Spinal cord (tissue), 10 donors: ENCODE results near the gene ATXN7L2. TPM values are rescaled to one million over a fixed set of nuclear protein-coding genes. Genes with fewer than 3 reads are reported as not detected.

ENCODE experiments used
- DNase-seq, 6 donors: peaks; one replicate each; pipeline versions ENCODE4 v3.0.0 to v3.0.0-alpha.2; 2013 to 2015; ENCODE audit warnings: low spot score in 6 of 6, low read depth in 4 of 6
- H3K27ac ChIP-seq: one replicate; pipeline ENCODE4 v1.5.1; 2013; ENCODE audit warnings: low read depth, low read length, control low read depth
- H3K27me3 ChIP-seq: one replicate; pipeline ENCODE4 v1.6.1; 2013; ENCODE audit warnings: low read length; ENCODE audit not compliant: control insufficient read depth, insufficient read depth
- H3K36me3 ChIP-seq: one replicate; pipeline ENCODE4 v1.6.1; 2013; ENCODE audit warnings: low read length; ENCODE audit not compliant: control insufficient read depth, insufficient read depth
- H3K4me1 ChIP-seq: one replicate; pipeline ENCODE4 v1.6.1; 2013; ENCODE audit warnings: low read length; ENCODE audit not compliant: control insufficient read depth, insufficient read depth
- H3K4me3 ChIP-seq: one replicate; pipeline ENCODE4 v1.5.1; 2013; ENCODE audit warnings: low read depth, low read length, control low read depth
- H3K9me3 ChIP-seq: one replicate; pipeline ENCODE4 v1.6.1; 2013; ENCODE audit warnings: low read length; ENCODE audit not compliant: control insufficient read depth, insufficient read depth
- WGBS: methylation state at CpG from one replicate; pipeline ENCODE4 v1.1.5; 2013; ENCODE audit warnings: missing lambda C conversion rate; ENCODE audit not compliant: insufficient coverage; 5-methylcytosine and 5-hydroxymethylcytosine counted together
- polyA plus RNA-seq, 2 donors: library from polyadenylated mRNA; unstranded; fragments of 120-200 nt; gene quantifications; one replicate each; pipeline ENCODE4 v1.2.1, GENCODE V29; 2013; ENCODE audit not compliant: insufficient read length in 2 of 2
- total RNA-seq, 2 donors: library from RNA; depleted of rRNA in 1 of 2; stranded (reverse); fragments of 120-200 nt in 1 of 2; fragments of >200 nt in 1 of 2; gene quantifications; one replicate each; pipeline versions ENCODE4 v1.2.3 to v1.2.4, GENCODE V29; 2013 to 2014
- donor health status: healthy.

ATXN7L2 gene
- total and polyA plus RNA-seq, 4 donors: 1.6 to 17.1 (median 11.5) TPM

DNA sequence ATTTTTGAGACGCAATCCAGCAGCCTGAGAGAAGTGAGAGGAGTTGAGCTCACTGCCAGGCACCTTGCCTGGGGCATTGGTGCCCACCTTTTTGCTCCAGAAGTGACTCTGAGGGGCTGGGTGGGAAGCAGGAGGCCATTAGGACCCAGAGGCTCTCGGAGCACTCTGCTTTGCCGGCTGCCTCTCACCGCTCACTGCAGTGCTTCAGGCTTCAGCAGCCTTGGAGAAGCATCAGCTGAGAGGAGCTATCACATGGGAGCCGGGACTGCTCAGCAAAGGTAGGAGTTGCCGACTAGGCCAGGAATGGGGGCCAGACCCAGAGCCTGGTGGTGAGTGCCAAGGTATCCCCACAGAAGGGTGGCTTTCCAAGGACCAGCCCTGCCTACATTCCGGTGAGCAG, 56.0 kb downstream of the ATXN7L2 start, which contains the start of gene GPR61:
Gene GPR61 (plus strand): TSS at position 197 of the 400 bp plus-strand sequence. CDS start 3,151 bp downstream, outside the sequence.
- Histone ChIP-seq H3K4me1 (peaks cover 40% of the 10 kb centered on the region), H3K27ac (no peak within 1 kb of the TSS), H3K36me3 (peaks cover 17% of the 10 kb centered on the region), H3K4me3 (peak within 1 kb of the TSS; percentile 13), H3K9me3 (no peaks in the 10 kb centered on the region), H3K27me3 (no peaks in the 10 kb centered on the region)
- peak in 2 of 6 donors; percentile 48 to 90 for DNase-seq
- WGBS: 32% methylated on average over 7 of the region's 7 CpGs

DNA sequence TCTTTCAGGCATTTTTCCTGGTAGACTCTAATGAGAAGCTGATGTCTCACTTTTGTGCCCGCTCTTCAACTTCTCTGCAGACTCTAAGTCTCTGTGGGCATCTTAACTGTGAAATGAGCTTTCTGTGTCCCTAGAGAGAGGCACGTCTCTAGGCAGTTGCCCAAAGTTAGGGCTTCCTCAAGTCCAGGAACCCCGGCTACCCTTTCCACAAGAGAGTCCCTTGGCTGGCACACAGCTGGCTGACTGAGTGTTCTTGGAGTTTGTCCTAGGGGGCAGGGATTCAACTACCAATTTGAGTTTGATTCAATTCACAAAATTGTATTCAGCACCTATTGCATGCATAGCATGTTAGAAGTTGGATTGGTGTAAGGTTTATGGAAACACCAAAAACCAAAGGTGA, 57.4 kb downstream of the ATXN7L2 start:
- Histone ChIP-seq H3K36me3 (peaks cover 19% of the 10 kb centered on the region), H3K27ac (no peak overlapping the region), H3K4me1 (peaks cover 32% of the 10 kb centered on the region), H3K9me3 (no peaks in the 10 kb centered on the region), H3K4me3 (no peak overlapping the region), H3K27me3 (no peaks in the 10 kb centered on the region)
- WGBS: 64% methylated on average over 3 of the region's 3 CpGs
- DNase-seq: peak in 1 of 6 donors; percentile 37

Other genes with a start within 250 kb of the ATXN7L2 start
- gene CELSR2, start 234.4 kb upstream of the ATXN7L2 start, total RNA-seq: 10 to 100 TPM; 13.4 to 32.6 TPM
- 10 to 100 TPM; 74.2 to 77.3 TPM for gene CELSR2, start 234.4 kb upstream of the ATXN7L2 start, polyA plus RNA-seq
- gene PSRC1, start 200.8 kb upstream of the ATXN7L2 start, total RNA-seq: 10 to 100 TPM in 1 of 2 donors, 1 to 10 TPM in 1; 9.0 to 27.4 TPM
- gene PSRC1, start 200.8 kb upstream of the ATXN7L2 start, polyA plus RNA-seq: 10 to 100 TPM; 36.9 to 37.1 TPM
- gene MYBPHL, start 176.9 kb upstream of the ATXN7L2 start, total RNA-seq: under 1 TPM in 1 of 2 donors, not detected in 1; 0.11 TPM
- gene MYBPHL, start 176.9 kb upstream of the ATXN7L2 start, polyA plus RNA-seq: under 1 TPM; 0.22 to 0.68 TPM
- 10 to 100 TPM; 30.1 to 78.6 TPM for gene SORT1, start 86.0 kb upstream of the ATXN7L2 start, total RNA-seq
- 10 to 100 TPM; 59.1 to 65.3 TPM for gene SORT1, start 86.0 kb upstream of the ATXN7L2 start, polyA plus RNA-seq
- gene PSMA5, start 57.5 kb upstream of the ATXN7L2 start, total RNA-seq: 10 to 100 TPM; 33.3 to 67.6 TPM
- gene PSMA5, start 57.5 kb upstream of the ATXN7L2 start, polyA plus RNA-seq: 10 to 100 TPM; 69.9 to 86.0 TPM
- under 1 TPM; 0.10 to 0.72 TPM for gene SYPL2, start 17.4 kb upstream of the ATXN7L2 start, total RNA-seq
- 1 to 10 TPM in 1 of 2 donors, under 1 TPM in 1; 0.79 to 1.1 TPM for gene SYPL2, start 17.4 kb upstream of the ATXN7L2 start, polyA plus RNA-seq
- 1 to 10 TPM; 4.7 to 6.1 TPM for gene CYB561D1, start 10.2 kb downstream of the ATXN7L2 start, total RNA-seq
- 1 to 10 TPM; 7.4 to 8.5 TPM for gene CYB561D1, start 10.2 kb downstream of the ATXN7L2 start, polyA plus RNA-seq
- gene AMIGO1, start 25.8 kb downstream of the ATXN7L2 start, total RNA-seq: 10 to 100 TPM; 12.6 to 18.9 TPM
- gene AMIGO1, start 25.8 kb downstream of the ATXN7L2 start, polyA plus RNA-seq: 10 to 100 TPM; 17.7 to 18.0 TPM
- 10 to 100 TPM in 1 of 2 donors, 1 to 10 TPM in 1; 2.9 to 10.3 TPM for gene GPR61, start 56.0 kb downstream of the ATXN7L2 start, total RNA-seq
- gene GPR61, start 56.0 kb downstream of the ATXN7L2 start, polyA plus RNA-seq: 10 to 100 TPM in 1 of 2 donors, 1 to 10 TPM in 1; 8.0 to 11.9 TPM
- 10 to 100 TPM; 10.3 to 13.0 TPM for gene GNAI3, start 64.7 kb downstream of the ATXN7L2 start, total RNA-seq
- 1 to 10 TPM; 8.4 to 9.8 TPM for gene GNAI3, start 64.7 kb downstream of the ATXN7L2 start, polyA plus RNA-seq
- gene GNAT2, start 135.7 kb downstream of the ATXN7L2 start, total RNA-seq: under 1 TPM in 1 of 2 donors, not detected in 1; 0.33 TPM
- not detected for gene GNAT2, start 135.7 kb downstream of the ATXN7L2 start, polyA plus RNA-seq
- 10 to 100 TPM; 54.3 to 56.4 TPM for gene AMPD2, start 135.9 kb downstream of the ATXN7L2 start, total RNA-seq
- gene AMPD2, start 135.9 kb downstream of the ATXN7L2 start, polyA plus RNA-seq: 100 to 1,000 TPM; 100 to 113 TPM
- gene GSTM4, start 172.2 kb downstream of the ATXN7L2 start, total RNA-seq: 10 to 100 TPM; 24.5 to 24.7 TPM
- 10 to 100 TPM; 45.0 to 48.6 TPM for gene GSTM4, start 172.2 kb downstream of the ATXN7L2 start, polyA plus RNA-seq
- 10 to 100 TPM; 50.6 to 86.2 TPM for gene GSTM2, start 184.2 kb downstream of the ATXN7L2 start, total RNA-seq
- 100 to 1,000 TPM; 184 to 212 TPM for gene GSTM2, start 184.2 kb downstream of the ATXN7L2 start, polyA plus RNA-seq
- 10 to 100 TPM in 1 of 2 donors, not detected in 1; 28.5 TPM for gene GSTM1, start 203.9 kb downstream of the ATXN7L2 start, total RNA-seq
- gene GSTM1, start 203.9 kb downstream of the ATXN7L2 start, polyA plus RNA-seq: 1 to 10 TPM; 1.5 to 1.8 TPM
- gene GSTM5, start 228.3 kb downstream of the ATXN7L2 start, total RNA-seq: 10 to 100 TPM in 1 of 2 donors, 1 to 10 TPM in 1; 6.6 to 39.9 TPM
- 10 to 100 TPM; 21.0 to 37.0 TPM for gene GSTM5, start 228.3 kb downstream of the ATXN7L2 start, polyA plus RNA-seq